Measurements from ENCODE around the gene COL2A1.
"Not testable (repeated sequence)": the region's sequence is repeated elsewhere in the genome, so short reads cannot be mapped to it uniquely, and the experiment has no call there.

COL2A1 gene

GRCh38 chr12:47962198-47962597 lies 42.1 kb downstream of the COL2A1 start:
- Mint-ChIP-seq H3K4me3 (no peak overlapping the region), H3K27ac (no peak overlapping the region), H3K4me1 (peaks cover 41% of the 10 kb centered on the region), H3K27me3 (no peaks in the 10 kb centered on the region), H3K36me3 (peaks cover 2% of the 10 kb centered on the region), H3K9me3 (no peaks in the 10 kb centered on the region)

GRCh38 chr12:47957671-47958070 lies 46.6 kb downstream of the COL2A1 start:
- not testable (repeated sequence) for H3K9me3 Mint-ChIP-seq, H3K36me3 Mint-ChIP-seq, H3K4me3 Mint-ChIP-seq, H3K27me3 Mint-ChIP-seq, H3K4me1 Mint-ChIP-seq, H3K27ac Mint-ChIP-seq

GRCh38 chr12:47955059-47955458 lies 49.2 kb downstream of the COL2A1 start:
- Mint-ChIP-seq H3K27ac (no peak overlapping the region), H3K9me3 (no peaks in the 10 kb centered on the region), H3K36me3 (no peaks in the 10 kb centered on the region), H3K27me3 (no peaks in the 10 kb centered on the region), H3K4me1 (no peaks in the 10 kb centered on the region), H3K4me3 (no peak overlapping the region)

- no peaks in the 10 kb centered on the region for H3K27me3 Mint-ChIP-seq
- no peak overlapping the region for H3K27ac Mint-ChIP-seq
- H3K4me3 Mint-ChIP-seq, result no peak overlapping the region
- H3K9me3 Mint-ChIP-seq, result no peaks in the 10 kb centered on the region
- no peaks in the 10 kb centered on the region for H3K4me1 Mint-ChIP-seq
- no peaks in the 10 kb centered on the region for H3K36me3 Mint-ChIP-seq
These were observed 49.7 kb downstream of the COL2A1 start for GRCh38 chr12:47954467-47955045.

- no peaks in the 10 kb centered on the region for H3K4me1 Mint-ChIP-seq
- H3K27ac Mint-ChIP-seq, result no peak overlapping the region
- no peak overlapping the region for H3K4me3 Mint-ChIP-seq
- no peaks in the 10 kb centered on the region for H3K9me3 Mint-ChIP-seq
- H3K36me3 Mint-ChIP-seq, result no peaks in the 10 kb centered on the region
- no peaks in the 10 kb centered on the region for H3K27me3 Mint-ChIP-seq
These were observed 50.2 kb downstream of the COL2A1 start for GRCh38 chr12:47954058-47954457.

- Mint-ChIP-seq H3K27me3 (no peaks in the 10 kb centered on the region), H3K4me3 (no peak overlapping the region), H3K36me3 (no peaks in the 10 kb centered on the region), H3K4me1 (no peaks in the 10 kb centered on the region), H3K27ac (no peak overlapping the region), H3K9me3 (no peaks in the 10 kb centered on the region)
These were observed 53.3 kb downstream of the COL2A1 start for GRCh38 chr12:47950856-47951468.

- Mint-ChIP-seq H3K27ac (no peak overlapping the region), H3K4me1 (no peaks in the 10 kb centered on the region), H3K4me3 (no peak overlapping the region), H3K27me3 (no peaks in the 10 kb centered on the region), H3K36me3 (no peaks in the 10 kb centered on the region), H3K9me3 (no peaks in the 10 kb centered on the region)
These were observed 54.6 kb downstream of the COL2A1 start for GRCh38 chr12:47949441-47950341.

GRCh38 chr12:47947341-47947740 lies 56.9 kb downstream of the COL2A1 start:
- no peaks in the 10 kb centered on the region for H3K4me1 Mint-ChIP-seq
- H3K9me3 Mint-ChIP-seq, result no peaks in the 10 kb centered on the region
- no peak overlapping the region for H3K27ac Mint-ChIP-seq
- H3K27me3 Mint-ChIP-seq, result peaks cover 1% of the 10 kb centered on the region
- H3K4me3 Mint-ChIP-seq, result no peak overlapping the region
- no peaks in the 10 kb centered on the region for H3K36me3 Mint-ChIP-seq

- no peak overlapping the region for H3K27ac Mint-ChIP-seq
- no peaks in the 10 kb centered on the region for H3K9me3 Mint-ChIP-seq
- peaks cover under 1% of the 10 kb centered on the region for H3K4me1 Mint-ChIP-seq
- H3K4me3 Mint-ChIP-seq, result no peak overlapping the region
- no peaks in the 10 kb centered on the region for H3K36me3 Mint-ChIP-seq
- H3K27me3 Mint-ChIP-seq, result peaks cover 1% of the 10 kb centered on the region
These were observed 57.6 kb downstream of the COL2A1 start for GRCh38 chr12:47946413-47947323.

- no peaks in the 10 kb centered on the region for H3K36me3 Mint-ChIP-seq
- peaks cover 10% of the 10 kb centered on the region for H3K4me1 Mint-ChIP-seq
- no peak overlapping the region for H3K4me3 Mint-ChIP-seq
- H3K27me3 Mint-ChIP-seq, result peaks cover 7% of the 10 kb centered on the region
- H3K9me3 Mint-ChIP-seq, result no peaks in the 10 kb centered on the region
- no peak overlapping the region for H3K27ac Mint-ChIP-seq
These were observed 58.9 kb downstream of the COL2A1 start for GRCh38 chr12:47945341-47945728.

GRCh38 chr12:47944685-47945340 lies 59.5 kb downstream of the COL2A1 start:
- H3K27ac Mint-ChIP-seq, result no peak overlapping the region
- peaks cover 7% of the 10 kb centered on the region for H3K27me3 Mint-ChIP-seq
- H3K36me3 Mint-ChIP-seq, result no peaks in the 10 kb centered on the region
- no peaks in the 10 kb centered on the region for H3K9me3 Mint-ChIP-seq
- peak overlapping the region; percentile 8 for H3K4me3 Mint-ChIP-seq
- peaks cover 10% of the 10 kb centered on the region for H3K4me1 Mint-ChIP-seq

GRCh38 chr12:47943623-47944340 lies 60.5 kb downstream of the COL2A1 start:
- no peak overlapping the region for H3K27ac Mint-ChIP-seq
- H3K9me3 Mint-ChIP-seq, result no peaks in the 10 kb centered on the region
- peaks cover 7% of the 10 kb centered on the region for H3K27me3 Mint-ChIP-seq
- H3K4me3 Mint-ChIP-seq, result no peak overlapping the region
- H3K36me3 Mint-ChIP-seq, result no peaks in the 10 kb centered on the region
- H3K4me1 Mint-ChIP-seq, result peaks cover 10% of the 10 kb centered on the region

- Mint-ChIP-seq H3K9me3 (no peaks in the 10 kb centered on the region), H3K4me3 (no peak overlapping the region), H3K36me3 (no peaks in the 10 kb centered on the region), H3K4me1 (peaks cover 10% of the 10 kb centered on the region), H3K27ac (no peak overlapping the region), H3K27me3 (peaks cover 7% of the 10 kb centered on the region)
These were observed 61.6 kb downstream of the COL2A1 start for GRCh38 chr12:47942614-47943225.

Data from activated naive CD4-positive, alpha-beta T cell treated with anti-CD3 and anti-CD28 coated beads, Interleukin-2, amount 50 U/mL, for 24 hours (primary cell).